GM19463 (cell line): ENCODE data around the gene ELOVL2.

Experiments used
- ATAC-seq: cut with Tn5 transposase; IDR thresholded peaks from one replicate; pipeline ENCODE4 v1.9.1; 2021; ENCODE audit warnings: mild to moderate bottlenecking, moderate library complexity; ENCODE audit not compliant: unreplicated experiment

Gene ELOVL2

GRCh38 chr6:11058406-11058805 is 14.3 kb upstream of the ELOVL2 start:
- no peak for ATAC-seq

GRCh38 chr6:11056871-11057270 is 12.8 kb upstream of the ELOVL2 start:
- ATAC-seq, result no peak

- no peak for ATAC-seq
These were observed 11.1 kb upstream of the ELOVL2 start for GRCh38 chr6:11055127-11055627.

GRCh38 chr6:11054722-11055121 is 10.6 kb upstream of the ELOVL2 start:
- ATAC-seq, result no peak

GRCh38 chr6:11053307-11053706 is 9.2 kb upstream of the ELOVL2 start:
- no peak for ATAC-seq

GRCh38 chr6:11050731-11051130 is 6.6 kb upstream of the ELOVL2 start:
- no peak for ATAC-seq

- ATAC-seq, result no peak
These were observed 635 bp upstream of the ELOVL2 start for GRCh38 chr6:11044712-11045167.

DNA sequence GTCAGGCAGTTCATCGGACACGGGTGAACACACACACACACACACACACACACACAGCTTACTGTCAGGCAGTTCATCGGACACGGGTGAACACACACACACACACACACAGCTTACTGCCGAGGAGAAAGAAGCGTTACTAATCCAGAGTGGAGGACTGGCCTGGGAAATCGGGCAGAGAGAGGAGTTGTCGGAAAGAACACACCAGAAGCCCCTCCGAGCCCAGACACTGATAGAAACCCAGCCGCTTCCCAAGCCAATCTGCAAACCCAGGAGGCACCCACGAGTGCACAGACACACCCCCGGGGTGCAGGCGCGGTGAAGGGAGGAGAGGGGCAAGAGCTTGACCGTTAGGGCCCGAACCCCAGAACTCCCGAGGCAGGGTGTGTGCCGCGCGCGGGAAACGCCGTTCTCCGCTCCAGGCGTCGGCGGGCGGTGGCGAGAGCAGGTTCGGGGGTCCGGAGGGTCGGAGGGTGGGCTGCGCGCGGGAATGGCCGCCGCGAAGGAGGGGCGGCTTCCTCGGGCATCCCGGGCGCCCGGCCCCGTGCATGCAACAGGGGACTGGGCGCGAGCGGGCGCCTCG is 636 bp downstream of the ELOVL2 start:
- peak; percentile 31 for ATAC-seq

DNA sequence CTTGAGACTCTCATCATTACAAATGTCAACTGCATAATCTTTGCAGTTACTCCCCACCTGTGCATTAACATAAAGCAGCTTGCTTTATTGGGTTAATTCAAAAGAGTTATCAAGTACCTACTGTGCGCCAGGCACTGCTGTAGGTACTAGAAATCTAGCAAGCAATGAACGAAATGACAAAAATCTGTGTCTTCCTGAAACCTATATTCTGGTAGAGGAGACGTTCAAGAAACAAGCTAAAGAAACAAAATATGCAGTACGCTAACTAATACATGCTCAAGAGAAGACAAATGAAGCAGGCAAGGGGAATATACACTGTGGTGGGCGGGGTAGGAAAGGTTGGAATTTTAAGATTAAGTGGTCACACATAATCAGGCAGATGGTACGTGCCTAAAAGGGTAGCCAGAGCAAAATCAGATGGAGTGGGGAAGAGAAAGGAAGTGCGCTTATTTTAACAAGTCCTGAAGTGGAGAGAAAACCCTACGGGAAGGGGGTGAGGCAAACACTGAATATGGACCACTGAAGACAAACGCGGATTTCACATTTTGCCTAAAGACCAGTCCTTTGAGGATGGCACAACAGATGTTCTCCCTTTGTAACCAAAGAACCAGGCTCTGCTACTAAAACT is 1.2 kb downstream of the ELOVL2 start:
- no peak for ATAC-seq

- ATAC-seq, result no peak
These were observed 1.9 kb downstream of the ELOVL2 start for GRCh38 chr6:11042025-11042749.

GRCh38 chr6:11040134-11040533 is 4.0 kb downstream of the ELOVL2 start:
- no peak for ATAC-seq

- no peak for ATAC-seq
These were observed 5.1 kb downstream of the ELOVL2 start for GRCh38 chr6:11039040-11039439.

- ATAC-seq, result no peak
These were observed 7.1 kb downstream of the ELOVL2 start for GRCh38 chr6:11036977-11037430.

GRCh38 chr6:11036351-11036740 is 7.8 kb downstream of the ELOVL2 start:
- no peak for ATAC-seq

GRCh38 chr6:11035616-11036350 is 8.3 kb downstream of the ELOVL2 start:
- no peak for ATAC-seq

- ATAC-seq, result no peak
These were observed 10.3 kb downstream of the ELOVL2 start for GRCh38 chr6:11033825-11034224.

GRCh38 chr6:11030904-11031303 is 13.2 kb downstream of the ELOVL2 start:
- no peak for ATAC-seq

GRCh38 chr6:11028959-11029358 is 15.1 kb downstream of the ELOVL2 start:
- ATAC-seq, result no peak

DNA sequence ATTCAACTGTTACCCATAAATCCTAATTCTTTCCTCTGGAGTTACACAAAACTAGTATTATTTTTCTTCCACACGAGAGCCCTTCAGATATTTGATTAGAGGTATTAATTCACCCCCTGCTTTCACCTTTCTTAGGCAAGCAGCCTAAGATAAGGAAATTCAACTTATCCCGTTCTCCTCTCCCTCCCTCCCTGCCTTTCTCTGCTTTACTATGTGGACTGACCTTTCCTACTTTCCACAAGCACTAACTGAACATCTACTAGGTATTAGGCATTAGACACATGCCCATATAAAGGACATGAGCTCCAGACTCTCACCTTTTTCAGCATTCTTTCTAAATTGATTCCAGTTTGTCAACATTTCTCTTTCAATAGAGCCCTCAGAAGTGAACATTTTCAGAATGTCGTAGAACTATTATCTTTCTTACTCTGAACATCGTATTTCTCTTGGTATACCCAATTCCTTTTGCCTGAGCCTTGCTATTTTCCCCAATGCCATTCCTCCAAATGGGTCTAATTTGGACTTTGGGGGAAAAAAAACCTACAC is 16.5 kb downstream of the ELOVL2 start:
- no peak for ATAC-seq

GRCh38 chr6:11025921-11026635 is 18.0 kb downstream of the ELOVL2 start:
- peak; percentile 92 for ATAC-seq
